RPMI7951 (cell line): ENCODE data around the gene LPO. TPM values are rescaled to one million over a fixed set of nuclear protein-coding genes. Genes with fewer than 3 reads are reported as not detected.

Experiments used
- DNase-seq: peaks from one replicate; pipeline ENCODE4 v3.0.0-alpha.2; 2012; ENCODE audit warnings: low read depth
- total RNA-seq: library from RNA; depleted of rRNA; stranded (reverse); fragments of >200 nt; shearing (Covaris generic); gene quantifications from 2 replicates; pipeline ENCODE4 v1.2.3, GENCODE V29; 2014; rRNA removed

LPO gene
- total RNA-seq, 1 experiment from 2014 or later, result not detected

GRCh38 chr17:58317421-58318064, 79.2 kb downstream of the LPO start:
- DNase-seq, result peak; percentile 77

GRCh38 chr17:58318065-58318481, 79.7 kb downstream of the LPO start:
- no peak for DNase-seq

Other genes starting within 250 kb of the LPO start
- 330 and 331 TPM in 2 replicates for gene SRSF1, start 231.3 kb upstream of the LPO start, total RNA-seq
- 7.6 and 8.0 TPM in 2 replicates for gene DYNLL2, start 155.2 kb upstream of the LPO start, total RNA-seq
- not detected in 2 replicates for gene OR4D1, start 90.2 kb upstream of the LPO start, total RNA-seq
- not detected in 2 replicates for gene OR4D2, start 71.6 kb upstream of the LPO start, total RNA-seq
- gene EPX, start 45.9 kb upstream of the LPO start, total RNA-seq, result not detected in 2 replicates
- gene MKS1, start 19.3 kb upstream of the LPO start, total RNA-seq, result 8.8 and 15.7 TPM in 2 replicates
- gene MPO, start 42.4 kb downstream of the LPO start, total RNA-seq, result 0.12 TPM in 1 of 2 replicates, not detected in the other
- 0.68 and 0.84 TPM in 2 replicates for gene TSPOAP1, start 90.2 kb downstream of the LPO start, total RNA-seq
- 61.0 and 61.4 TPM in 2 replicates for gene SUPT4H1, start 113.6 kb downstream of the LPO start, total RNA-seq
- 0.12 TPM in 1 of 2 replicates, not detected in the other for gene RNF43, start 178.9 kb downstream of the LPO start, total RNA-seq
- not detected in 2 replicates for gene HSF5, start 249.8 kb downstream of the LPO start, total RNA-seq